ENCODE measurements around the gene ZNF662. TPM values are rescaled to one million over a fixed set of nuclear protein-coding genes. Genes with fewer than 3 reads are reported as not detected.
A peak's percentile ranks its signal among the peaks of the same experiment; 100 is the strongest.

The ZNF662 gene
- total RNA-seq, 1 experiment from 2014 or later, result not detected

GRCh38 chr3:42898896-42899675, 6.9 kb upstream of the ZNF662 start:
- H2AK5ac ChIP-seq (ENCODE audit: insufficient read length, low read length), result no peak overlapping the region
- H3T11ph ChIP-seq (ENCODE audit: low read length), result no peak overlapping the region
- Mint-ChIP-seq H3K36me3 (ENCODE audit: insufficient read depth in 1 of 3, low read depth in 3 of 3) (no peaks in the 10 kb centered on the region; a peak in 1 of 7 replicates), H3K9me3 (peaks cover 0 to 2% of the 10 kb centered on the region in 2 experiments; a peak in 3 of 5 replicates), H3K27me3 (ENCODE audit: low read depth) (no peaks in the 10 kb centered on the region; the same call in 1 of the 2 replicates), H3K4me1 (peaks cover 10 to 14% of the 10 kb centered on the region in 2 experiments), H3K4me3 (no peak overlapping the region), H3K27ac (no peak overlapping the region)
- no peak overlapping the region for H2BK5ac ChIP-seq (ENCODE audit: insufficient read length, low read length)
- no peaks in the 10 kb centered on the region for H3K79me1 ChIP-seq (ENCODE audit: insufficient read depth, low read depth, low read length, poor library complexity, severe bottlenecking)
- no peak overlapping the region for H2BK15ac ChIP-seq (ENCODE audit: low read depth, low read length)
- no peak overlapping the region for H3K23ac ChIP-seq (ENCODE audit: insufficient read length, low read depth, low read length)
- H2AFZ ChIP-seq (ENCODE audit: low read length), result no peak overlapping the region
- no peaks in the 10 kb centered on the region for H3K79me2 ChIP-seq (ENCODE audit: insufficient read depth, low read length)
- H3K4me1 ChIP-seq (ENCODE audit: insufficient read depth, low read length), result no peaks in the 10 kb centered on the region; the same call in 1 of the 2 replicates
- no peak for DNase-seq
- H3K23me2 ChIP-seq (ENCODE audit: insufficient read length, low read depth, low read length, poor library complexity, severe bottlenecking), result no peaks in the 10 kb centered on the region
- no peak overlapping the region for H2BK12ac ChIP-seq (ENCODE audit: insufficient read length, low read depth, low read length)
- H3K9me3 ChIP-seq (ENCODE audit: control insufficient read depth, low read depth, low read length), result no peaks in the 10 kb centered on the region
- TF ChIP-seq, protein P1, sequence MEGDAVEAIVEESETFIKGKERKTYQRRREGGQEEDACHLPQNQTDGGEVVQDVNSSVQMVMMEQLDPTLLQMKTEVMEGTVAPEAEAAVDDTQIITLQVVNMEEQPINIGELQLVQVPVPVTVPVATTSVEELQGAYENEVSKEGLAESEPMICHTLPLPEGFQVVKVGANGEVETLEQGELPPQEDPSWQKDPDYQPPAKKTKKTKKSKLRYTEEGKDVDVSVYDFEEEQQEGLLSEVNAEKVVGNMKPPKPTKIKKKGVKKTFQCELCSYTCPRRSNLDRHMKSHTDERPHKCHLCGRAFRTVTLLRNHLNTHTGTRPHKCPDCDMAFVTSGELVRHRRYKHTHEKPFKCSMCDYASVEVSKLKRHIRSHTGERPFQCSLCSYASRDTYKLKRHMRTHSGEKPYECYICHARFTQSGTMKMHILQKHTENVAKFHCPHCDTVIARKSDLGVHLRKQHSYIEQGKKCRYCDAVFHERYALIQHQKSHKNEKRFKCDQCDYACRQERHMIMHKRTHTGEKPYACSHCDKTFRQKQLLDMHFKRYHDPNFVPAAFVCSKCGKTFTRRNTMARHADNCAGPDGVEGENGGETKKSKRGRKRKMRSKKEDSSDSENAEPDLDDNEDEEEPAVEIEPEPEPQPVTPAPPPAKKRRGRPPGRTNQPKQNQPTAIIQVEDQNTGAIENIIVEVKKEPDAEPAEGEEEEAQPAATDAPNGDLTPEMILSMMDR (conservative IDR thresholded peaks at IDR 0.05), result peak; percentile 40
- no peak overlapping the region for H3K4me2 ChIP-seq (ENCODE audit: insufficient read depth, insufficient read length, low read length)
- H3K27ac ChIP-seq (ENCODE audit: insufficient read length, low read depth, low read length), result no peak overlapping the region
- H2BK20ac ChIP-seq (ENCODE audit: low read depth, low read length, poor library complexity, severe bottlenecking), result no peak overlapping the region
- no peak overlapping the region for H4K8ac ChIP-seq (replicated peaks; ENCODE audit: insufficient read length, low read depth, low read length)
- no peak overlapping the region for H3K9ac ChIP-seq (ENCODE audit: extremely low read depth, insufficient read length, low read length)
- H3K56ac ChIP-seq (ENCODE audit: insufficient read length, low read depth, low read length), result no peak overlapping the region
- H2BK120ac ChIP-seq (ENCODE audit: low read depth, low read length, poor library complexity, severe bottlenecking), result no peak overlapping the region
- no peak overlapping the region for H3K4ac ChIP-seq (ENCODE audit: low read depth, low read length)
- no peak overlapping the region for H4K5ac ChIP-seq (ENCODE audit: insufficient read length, low read depth, low read length)
- H4K20me1 ChIP-seq (ENCODE audit: control insufficient read depth, insufficient read depth, insufficient read length), result no peaks in the 10 kb centered on the region
- no peak overlapping the region for H3K18ac ChIP-seq (ENCODE audit: insufficient read length, low read depth, low read length)
- H3K27me3 ChIP-seq (ENCODE audit: insufficient read depth, low read length), result no peaks in the 10 kb centered on the region
- H3K14ac ChIP-seq (ENCODE audit: insufficient read depth, low read length), result no peak overlapping the region
- H4K91ac ChIP-seq (ENCODE audit: insufficient read length, low read depth, low read length), result no peak overlapping the region

Measured in H9 (cell line).